B cell (primary cell): ENCODE data around the gene NUP214. TPM values are rescaled to one million over a fixed set of nuclear protein-coding genes. Genes with fewer than 3 reads are reported as not detected.

Source experiments
- ATAC-seq: fragments of 200-7000 bp; cut with Tn5 transposase; one replicate; pipeline ENCODE4 v1.10.0; 2021; ENCODE audit warnings: low read depth, mild to moderate bottlenecking, moderate number of reproducible peaks, moderate library complexity
- CTCF ChIA-PET: fragments of 350-600 bp; sonication (Branson Sonifier 250); formaldehyde crosslinking; loops from one replicate; lab custom pipeline; 2021; ENCODE audit warnings: antibody characterized with exemption, inconsistent platforms; lab: Charles Lee
- POLR2A ChIA-PET: fragments of 350-600 bp; sonication (Branson Sonifier 250); formaldehyde crosslinking; loops from one replicate; lab custom pipeline; 2021; ENCODE audit warnings: antibody characterized with exemption; lab: Charles Lee
- DNase-seq: peaks from one replicate; pipeline ENCODE4 v3.0.0; 2013
- H2AFZ ChIP-seq: 2 replicates; pipeline ENCODE4 v1.6.1; 2012; ENCODE audit warnings: mild to moderate bottlenecking, low read depth, low read length; ENCODE audit not compliant: insufficient read depth, poor library complexity, severe bottlenecking
- H3K27ac ChIP-seq, 2 donors: 1 replicate in 1 of 2; 2 replicates in 1 of 2; pipeline ENCODE4 v1.5.1; 2012 to 2013; ENCODE audit warnings: low read length in 2 of 2, mild to moderate bottlenecking in 2 of 2, moderate library complexity in 1 of 2
- H3K27me3 ChIP-seq, 4 experiments: fragments of 200-600 bp in 1 of 4; sonication (generic) in 1 of 4; replicated peaks in 1 of 4; 1 replicate in 2 of 4; 2 replicates in 2 of 4; pipeline versions ENCODE4 v1.6.1 to v1.7.0; 2013 to 2016; ENCODE audit warnings: low read length in 3 of 4, mild to moderate bottlenecking in 2 of 4, mixed read lengths in 1 of 4, moderate library complexity in 1 of 4; ENCODE audit not compliant: insufficient read depth in 4 of 4, control insufficient read depth in 3 of 4; ENCODE audit errors: control extremely low read depth in 1 of 4
- H3K36me3 ChIP-seq, 2 experiments: replicated peaks in 1 of 2; 1 replicate in 1 of 2; 2 replicates in 1 of 2; pipeline versions ENCODE4 v1.6.1 to v1.7.1; 2013; ENCODE audit warnings: low read length in 1 of 2; ENCODE audit not compliant: insufficient read depth in 2 of 2, control insufficient read depth in 1 of 2; ENCODE audit errors: control extremely low read depth in 1 of 2, extremely low read depth in 1 of 2
- H3K4me1 ChIP-seq, 2 donors: fragments of 200-600 bp in 1 of 2; sonication (generic) in 1 of 2; 1 replicate in 1 of 2; 2 replicates in 1 of 2; pipeline versions ENCODE4 v1.5.1 to v1.6.1; 2013 to 2017; ENCODE audit warnings: low read length in 2 of 2; ENCODE audit not compliant: control insufficient read depth in 2 of 2, insufficient read depth in 2 of 2
- H3K4me2 ChIP-seq: replicated peaks from 2 replicates; pipeline ENCODE3; 2012; ENCODE audit warnings: mild to moderate bottlenecking, low read depth, low read length; ENCODE audit not compliant: poor library complexity, severe bottlenecking
- H3K4me3 ChIP-seq, 5 experiments: fragments of 200-600 bp in 1 of 5; sonication (generic) in 1 of 5; 1 replicate in 3 of 5; 2 replicates in 2 of 5; pipeline versions ENCODE4 v1.5.1 to v1.7.0; 2011 to 2016; ENCODE audit warnings: low read length in 4 of 5, mild to moderate bottlenecking in 4 of 5, low read depth in 2 of 5, control low read depth in 1 of 5, moderate library complexity in 1 of 5; ENCODE audit not compliant: insufficient read depth in 1 of 5; ENCODE audit errors: control extremely low read depth in 1 of 5, extremely low read depth in 1 of 5
- H3K79me2 ChIP-seq: fragments of 200-600 bp; sonication (generic); one replicate; pipeline ENCODE4 v1.6.0; 2016; ENCODE audit warnings: low read length; ENCODE audit not compliant: control insufficient read depth, insufficient read depth
- H3K9ac ChIP-seq: fragments of 200-600 bp; sonication (generic); 2 replicates; pipeline ENCODE4 v1.6.1; 2017; ENCODE audit warnings: mild to moderate bottlenecking, low read length, moderate library complexity
- H3K9me3 ChIP-seq, 3 donors: one replicate each; pipeline versions ENCODE4 v1.6.1 to v1.7.1; 2013; ENCODE audit warnings: low read length in 2 of 3; ENCODE audit not compliant: control insufficient read depth in 2 of 3, insufficient read depth in 1 of 3; ENCODE audit errors: control extremely low read depth in 1 of 3
- H4K20me1 ChIP-seq: 2 replicates; pipeline ENCODE4 v1.6.0; 2012; ENCODE audit warnings: mild to moderate bottlenecking, low read length; ENCODE audit not compliant: insufficient read depth, control insufficient read depth, poor library complexity, severe bottlenecking
- H3K27ac Mint-ChIP-seq: one replicate; pipeline ENCODE4 v1.8.0; 2021; ENCODE audit warnings: mixed read lengths
- H3K27me3 Mint-ChIP-seq: one replicate; pipeline ENCODE4 v1.8.0; 2021; ENCODE audit warnings: mixed read lengths
- H3K4me1 Mint-ChIP-seq: one replicate; pipeline ENCODE4 v1.8.0; 2021; ENCODE audit warnings: mixed read lengths
- H3K4me3 Mint-ChIP-seq: one replicate; pipeline ENCODE4 v1.8.0; 2021; ENCODE audit warnings: mixed read lengths
- H3K9me3 Mint-ChIP-seq: one replicate; pipeline ENCODE4 v1.8.0; 2022; ENCODE audit warnings: mixed read lengths; ENCODE audit not compliant: insufficient read depth
- EZH2 ChIP-seq: IDR thresholded peaks from 2 replicates; pipeline ENCODE4 v1.6.1; 2012; ENCODE audit warnings: borderline replicate concordance, low read depth, mild to moderate bottlenecking, moderate library complexity, low read length; ENCODE audit not compliant: insufficient read depth, poor library complexity, severe bottlenecking
- WGBS: methylation state at CpG from one replicate; pipeline ENCODE4 v1.1.5; 2013; ENCODE audit warnings: missing lambda C conversion rate; ENCODE audit not compliant: insufficient coverage; 5-methylcytosine and 5-hydroxymethylcytosine counted together
- intact Hi-C: fragments of 100-400 bp; cut with micrococcal nuclease; formaldehyde crosslinking; loops from one replicate; pipeline ENCODE4 v1.10.0; 2022
- polyA plus RNA-seq: library from polyadenylated mRNA; depleted of rRNA; stranded (reverse); fragments of >200 nt; gene quantifications from 2 replicates; pipeline ENCODE4 v1.2.3, GENCODE V29; 2012
- total RNA-seq, 2 donors: library from RNA; stranded (reverse); fragments of 120-200 nt in 1 of 2; gene quantifications; 1 replicate in 1 of 2; 2 replicates in 1 of 2; pipeline versions ENCODE4 v1.2.3 to v1.2.4, GENCODE V29; 2013 to 2022
- TF ChIP-seq, protein P1 (sequence below): fragments of 200-600 bp; IDR thresholded peaks from one replicate; pipeline ENCODE4 v1.8.0; 2022; ENCODE audit warnings: antibody characterized with exemption, mild to moderate bottlenecking

NUP214 gene
- total and polyA plus RNA-seq, 2 donors (not counting 1 experiment from before 2014, with no cell fraction given): 19.0 to 94.6 TPM

DNA sequence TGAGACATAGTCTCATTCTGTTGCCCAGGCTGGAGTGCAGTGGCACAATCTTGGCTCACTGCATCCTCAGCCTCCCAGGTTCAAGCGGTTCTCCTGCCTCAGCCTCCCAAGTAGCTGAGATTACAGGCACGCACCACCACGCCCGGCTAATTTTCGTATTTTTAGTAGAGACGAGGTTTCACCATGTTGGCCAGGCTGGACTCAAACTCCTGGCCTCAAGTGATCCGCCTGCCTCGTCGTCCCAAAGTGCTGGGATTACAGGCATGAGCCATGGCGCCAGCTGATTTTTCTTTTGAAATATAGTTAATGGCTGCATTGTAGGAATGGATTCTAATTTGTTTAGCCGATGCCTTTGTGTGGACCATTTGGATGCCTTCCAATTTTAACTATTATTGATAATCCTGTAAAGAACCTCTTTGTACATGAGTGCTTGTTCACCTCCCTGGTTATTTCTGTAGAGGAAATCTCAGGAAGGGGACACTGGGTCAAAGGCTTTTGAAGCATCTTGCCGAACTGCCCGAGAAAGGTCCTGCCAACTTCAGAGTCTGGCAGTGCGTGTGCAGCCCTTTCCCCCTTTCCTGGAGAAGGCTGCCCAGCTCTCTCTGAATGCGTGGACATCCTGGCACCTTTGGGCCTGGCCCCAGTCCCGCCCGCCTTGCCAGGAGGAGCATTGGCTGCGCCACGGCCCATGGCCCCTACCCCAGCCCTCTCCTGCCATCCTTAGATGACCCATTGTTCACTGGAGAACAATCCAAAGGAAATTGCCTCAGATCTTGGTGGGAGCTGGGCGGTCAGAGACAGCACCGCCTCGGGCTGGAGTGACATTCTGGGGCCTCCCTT, 8.9 kb upstream of the NUP214 start:
- WGBS: 84% methylated on average over 20 of the region's 22 CpGs
- Mint-ChIP-seq H3K4me1 (no peaks in the 10 kb centered on the region), H3K9me3 (no peaks in the 10 kb centered on the region), H3K27ac (no peak overlapping the region), H3K4me3 (no peak overlapping the region), H3K27me3 (peaks cover 12% of the 10 kb centered on the region)
- Histone ChIP-seq H3K79me2 (no peaks in the 10 kb centered on the region), H2AFZ (no peak overlapping the region), H3K4me2 (no peak overlapping the region), H3K9me3 (no peaks in the 10 kb centered on the region), H3K27me3 (peaks cover 0 to 12% (median 1%) of the 10 kb centered on the region in 4 experiments), H3K9ac (no peak overlapping the region), H4K20me1 (no peaks in the 10 kb centered on the region), H3K4me3 (no peak overlapping the region), H3K36me3 (no peaks in the 10 kb centered on the region), H3K4me1 (no peaks in the 10 kb centered on the region), H3K27ac (no peak overlapping the region)
- CTCF ChIA-PET: no interaction called here
- ATAC-seq (no peak), DNase-seq (no peak)
- TF ChIP-seq, protein P1, sequence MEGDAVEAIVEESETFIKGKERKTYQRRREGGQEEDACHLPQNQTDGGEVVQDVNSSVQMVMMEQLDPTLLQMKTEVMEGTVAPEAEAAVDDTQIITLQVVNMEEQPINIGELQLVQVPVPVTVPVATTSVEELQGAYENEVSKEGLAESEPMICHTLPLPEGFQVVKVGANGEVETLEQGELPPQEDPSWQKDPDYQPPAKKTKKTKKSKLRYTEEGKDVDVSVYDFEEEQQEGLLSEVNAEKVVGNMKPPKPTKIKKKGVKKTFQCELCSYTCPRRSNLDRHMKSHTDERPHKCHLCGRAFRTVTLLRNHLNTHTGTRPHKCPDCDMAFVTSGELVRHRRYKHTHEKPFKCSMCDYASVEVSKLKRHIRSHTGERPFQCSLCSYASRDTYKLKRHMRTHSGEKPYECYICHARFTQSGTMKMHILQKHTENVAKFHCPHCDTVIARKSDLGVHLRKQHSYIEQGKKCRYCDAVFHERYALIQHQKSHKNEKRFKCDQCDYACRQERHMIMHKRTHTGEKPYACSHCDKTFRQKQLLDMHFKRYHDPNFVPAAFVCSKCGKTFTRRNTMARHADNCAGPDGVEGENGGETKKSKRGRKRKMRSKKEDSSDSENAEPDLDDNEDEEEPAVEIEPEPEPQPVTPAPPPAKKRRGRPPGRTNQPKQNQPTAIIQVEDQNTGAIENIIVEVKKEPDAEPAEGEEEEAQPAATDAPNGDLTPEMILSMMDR: no peak
- TF ChIP-seq EZH2: no peak
- POLR2A ChIA-PET: interaction anchor here (0.6 kb wide), 1 partner anchor 1846 kb away, joined by 3 read pairs; no protein-coding TSS in a partner anchor
- intact Hi-C loops: no loop called here

DNA sequence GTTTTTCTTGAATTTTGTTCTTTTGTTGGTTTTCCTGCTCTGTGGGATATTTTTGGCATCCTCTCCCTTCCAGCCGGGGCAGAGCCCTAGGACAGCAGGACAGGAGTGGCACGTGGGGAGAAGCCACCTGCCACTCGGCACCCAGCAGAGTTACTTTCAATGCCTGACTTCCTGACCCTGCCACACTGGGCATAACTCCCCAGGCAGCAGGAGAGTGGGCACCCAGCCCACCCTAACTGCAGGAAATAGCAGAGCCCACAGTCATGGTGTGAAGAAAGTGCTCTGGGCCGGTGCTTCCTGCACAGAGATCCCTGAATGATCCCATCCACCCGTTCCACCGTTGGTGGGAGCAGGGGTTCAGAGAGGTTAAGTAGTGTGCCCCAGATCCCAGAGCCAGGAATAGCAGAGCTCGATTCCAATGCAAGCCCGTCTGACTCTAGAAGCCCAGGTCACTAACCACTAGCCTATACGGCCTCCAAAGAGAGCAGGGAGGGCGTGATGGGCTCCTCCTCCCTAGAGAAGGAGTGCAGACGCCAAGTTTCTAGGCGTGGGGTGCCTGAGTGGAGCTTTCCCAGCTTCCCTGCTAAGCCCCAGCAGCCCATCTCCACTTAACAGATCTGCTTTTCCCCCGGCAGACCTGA, 8.1 kb upstream of the NUP214 start:
- ChIA-PET CTCF (no interaction called here), POLR2A (no interaction called here)
- no peak for DNase-seq
- no peak overlapping the region for H3K9ac ChIP-seq
- Mint-ChIP-seq H3K27me3 (peaks cover 12% of the 10 kb centered on the region), H3K27ac (no peak overlapping the region), H3K9me3 (no peaks in the 10 kb centered on the region), H3K4me1 (no peaks in the 10 kb centered on the region), H3K4me3 (no peak overlapping the region)
- no peaks in the 10 kb centered on the region for H3K79me2 ChIP-seq
- no peak overlapping the region for H3K27ac ChIP-seq
- ATAC-seq: no peak
- H3K4me2 ChIP-seq: no peak overlapping the region
- H3K36me3 ChIP-seq: no peaks in the 10 kb centered on the region
- H4K20me1 ChIP-seq: no peaks in the 10 kb centered on the region
- H3K4me3 ChIP-seq: no peak overlapping the region
- no peaks in the 10 kb centered on the region for H3K4me1 ChIP-seq
- no peak overlapping the region for H2AFZ ChIP-seq
- TF ChIP-seq, protein P1: no peak
- TF ChIP-seq EZH2: no peak
- H3K9me3 ChIP-seq: no peaks in the 10 kb centered on the region
- peaks cover 0 to 12% (median 1%) of the 10 kb centered on the region in 4 experiments for H3K27me3 ChIP-seq
- 45% methylated on average over 10 of the region's 13 CpGs for WGBS
- intact Hi-C loops: no loop called here
